B cell (primary cell): ENCODE results near the gene CA9. TPM values are rescaled to one million over a fixed set of nuclear protein-coding genes. Genes with fewer than 3 reads are reported as not detected.

Source experiments
- ATAC-seq: fragments of 200-7000 bp; cut with Tn5 transposase; one replicate; pipeline ENCODE4 v1.10.0; 2021; ENCODE audit warnings: low read depth, mild to moderate bottlenecking, moderate number of reproducible peaks, moderate library complexity
- CTCF ChIA-PET: fragments of 350-600 bp; sonication (Branson Sonifier 250); formaldehyde crosslinking; loops from one replicate; lab custom pipeline; 2021; ENCODE audit warnings: antibody characterized with exemption, inconsistent platforms; lab: Charles Lee
- POLR2A ChIA-PET: fragments of 350-600 bp; sonication (Branson Sonifier 250); formaldehyde crosslinking; loops from one replicate; lab custom pipeline; 2021; ENCODE audit warnings: antibody characterized with exemption; lab: Charles Lee
- DNase-seq: peaks from one replicate; pipeline ENCODE4 v3.0.0; 2013
- H2AFZ ChIP-seq: 2 replicates; pipeline ENCODE4 v1.6.1; 2012; ENCODE audit warnings: mild to moderate bottlenecking, low read depth, low read length; ENCODE audit not compliant: insufficient read depth, poor library complexity, severe bottlenecking
- H3K27ac ChIP-seq, 2 donors: 1 replicate in 1 of 2; 2 replicates in 1 of 2; pipeline ENCODE4 v1.5.1; 2012 to 2013; ENCODE audit warnings: low read length in 2 of 2, mild to moderate bottlenecking in 2 of 2, moderate library complexity in 1 of 2
- H3K27me3 ChIP-seq, 4 experiments: fragments of 200-600 bp in 1 of 4; sonication (generic) in 1 of 4; replicated peaks in 1 of 4; 1 replicate in 2 of 4; 2 replicates in 2 of 4; pipeline versions ENCODE4 v1.6.1 to v1.7.0; 2013 to 2016; ENCODE audit warnings: low read length in 3 of 4, mild to moderate bottlenecking in 2 of 4, mixed read lengths in 1 of 4, moderate library complexity in 1 of 4; ENCODE audit not compliant: insufficient read depth in 4 of 4, control insufficient read depth in 3 of 4; ENCODE audit errors: control extremely low read depth in 1 of 4
- H3K36me3 ChIP-seq, 2 experiments: replicated peaks in 1 of 2; 1 replicate in 1 of 2; 2 replicates in 1 of 2; pipeline versions ENCODE4 v1.6.1 to v1.7.1; 2013; ENCODE audit warnings: low read length in 1 of 2; ENCODE audit not compliant: insufficient read depth in 2 of 2, control insufficient read depth in 1 of 2; ENCODE audit errors: control extremely low read depth in 1 of 2, extremely low read depth in 1 of 2
- H3K4me1 ChIP-seq, 2 donors: fragments of 200-600 bp in 1 of 2; sonication (generic) in 1 of 2; 1 replicate in 1 of 2; 2 replicates in 1 of 2; pipeline versions ENCODE4 v1.5.1 to v1.6.1; 2013 to 2017; ENCODE audit warnings: low read length in 2 of 2; ENCODE audit not compliant: control insufficient read depth in 2 of 2, insufficient read depth in 2 of 2
- H3K4me2 ChIP-seq: replicated peaks from 2 replicates; pipeline ENCODE3; 2012; ENCODE audit warnings: mild to moderate bottlenecking, low read depth, low read length; ENCODE audit not compliant: poor library complexity, severe bottlenecking
- H3K4me3 ChIP-seq, 5 experiments: fragments of 200-600 bp in 1 of 5; sonication (generic) in 1 of 5; 1 replicate in 3 of 5; 2 replicates in 2 of 5; pipeline versions ENCODE4 v1.5.1 to v1.7.0; 2011 to 2016; ENCODE audit warnings: low read length in 4 of 5, mild to moderate bottlenecking in 4 of 5, low read depth in 2 of 5, control low read depth in 1 of 5, moderate library complexity in 1 of 5; ENCODE audit not compliant: insufficient read depth in 1 of 5; ENCODE audit errors: control extremely low read depth in 1 of 5, extremely low read depth in 1 of 5
- H3K79me2 ChIP-seq: fragments of 200-600 bp; sonication (generic); one replicate; pipeline ENCODE4 v1.6.0; 2016; ENCODE audit warnings: low read length; ENCODE audit not compliant: control insufficient read depth, insufficient read depth
- H3K9ac ChIP-seq: fragments of 200-600 bp; sonication (generic); 2 replicates; pipeline ENCODE4 v1.6.1; 2017; ENCODE audit warnings: mild to moderate bottlenecking, low read length, moderate library complexity
- H3K9me3 ChIP-seq, 3 donors: one replicate each; pipeline versions ENCODE4 v1.6.1 to v1.7.1; 2013; ENCODE audit warnings: low read length in 2 of 3; ENCODE audit not compliant: control insufficient read depth in 2 of 3, insufficient read depth in 1 of 3; ENCODE audit errors: control extremely low read depth in 1 of 3
- H4K20me1 ChIP-seq: 2 replicates; pipeline ENCODE4 v1.6.0; 2012; ENCODE audit warnings: mild to moderate bottlenecking, low read length; ENCODE audit not compliant: insufficient read depth, control insufficient read depth, poor library complexity, severe bottlenecking
- H3K27ac Mint-ChIP-seq: one replicate; pipeline ENCODE4 v1.8.0; 2021; ENCODE audit warnings: mixed read lengths
- H3K27me3 Mint-ChIP-seq: one replicate; pipeline ENCODE4 v1.8.0; 2021; ENCODE audit warnings: mixed read lengths
- H3K4me1 Mint-ChIP-seq: one replicate; pipeline ENCODE4 v1.8.0; 2021; ENCODE audit warnings: mixed read lengths
- H3K4me3 Mint-ChIP-seq: one replicate; pipeline ENCODE4 v1.8.0; 2021; ENCODE audit warnings: mixed read lengths
- H3K9me3 Mint-ChIP-seq: one replicate; pipeline ENCODE4 v1.8.0; 2022; ENCODE audit warnings: mixed read lengths; ENCODE audit not compliant: insufficient read depth
- EZH2 ChIP-seq: IDR thresholded peaks from 2 replicates; pipeline ENCODE4 v1.6.1; 2012; ENCODE audit warnings: borderline replicate concordance, low read depth, mild to moderate bottlenecking, moderate library complexity, low read length; ENCODE audit not compliant: insufficient read depth, poor library complexity, severe bottlenecking
- WGBS: methylation state at CpG from one replicate; pipeline ENCODE4 v1.1.5; 2013; ENCODE audit warnings: missing lambda C conversion rate; ENCODE audit not compliant: insufficient coverage; 5-methylcytosine and 5-hydroxymethylcytosine counted together
- intact Hi-C: fragments of 100-400 bp; cut with micrococcal nuclease; formaldehyde crosslinking; loops from one replicate; pipeline ENCODE4 v1.10.0; 2022
- polyA plus RNA-seq: library from polyadenylated mRNA; depleted of rRNA; stranded (reverse); fragments of >200 nt; gene quantifications from 2 replicates; pipeline ENCODE4 v1.2.3, GENCODE V29; 2012
- total RNA-seq, 2 donors: library from RNA; stranded (reverse); fragments of 120-200 nt in 1 of 2; gene quantifications; 1 replicate in 1 of 2; 2 replicates in 1 of 2; pipeline versions ENCODE4 v1.2.3 to v1.2.4, GENCODE V29; 2013 to 2022
- TF ChIP-seq, protein P1 (sequence below): fragments of 200-600 bp; IDR thresholded peaks from one replicate; pipeline ENCODE4 v1.8.0; 2022; ENCODE audit warnings: antibody characterized with exemption, mild to moderate bottlenecking

Gene CA9
- total and polyA plus RNA-seq, 2 donors (not counting 1 experiment from before 2014, with no cell fraction given) = not detected

DNA sequence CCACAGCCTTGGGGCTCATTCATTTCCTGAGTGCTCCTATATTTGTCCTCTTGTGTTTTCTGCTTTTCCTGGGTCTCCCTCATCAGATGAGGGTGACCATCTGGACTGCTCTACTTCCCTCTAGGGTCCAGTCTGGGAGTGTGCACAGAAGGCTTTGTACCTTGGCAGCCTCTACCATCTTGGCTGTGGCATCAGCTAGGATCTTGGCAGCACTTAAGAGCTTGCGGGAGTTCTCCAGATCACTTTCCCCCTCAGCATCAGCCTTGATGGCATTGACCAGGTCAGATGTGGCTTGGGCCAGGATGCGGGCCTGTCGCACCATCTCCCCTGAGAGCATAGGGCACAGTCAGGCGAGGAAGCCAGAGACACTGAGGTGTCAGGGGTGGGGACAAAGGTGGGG is 42.5 kb downstream of the CA9 start:
- H3K79me2 ChIP-seq = peaks cover 40% of the 10 kb centered on the region
- ChIA-PET POLR2A (interaction anchor here (0.7 kb wide), 2 partner anchors 31 to 40 kb away, joined by 5 to 6 read pairs; no protein-coding TSS in a partner anchor), CTCF (interaction anchor here (1.3 to 20.4 kb wide), 4 partner anchors 15 to 66 kb away, joined by 3 to 195 read pairs (median 4); partner anchors contain the start of genes CCDC107, RMRP and TPM2)
- peaks cover 16 to 24% of the 10 kb centered on the region in 2 donors for H3K4me1 ChIP-seq
- intact Hi-C loops = no loop called here
- no peak overlapping the region for H3K4me3 ChIP-seq
- H3K27ac ChIP-seq = no peak overlapping the region
- ATAC-seq (no peak), DNase-seq (no peak)
- no peaks in the 10 kb centered on the region for H3K27me3 ChIP-seq
- no peak for TF ChIP-seq EZH2
- TF ChIP-seq, protein P1, sequence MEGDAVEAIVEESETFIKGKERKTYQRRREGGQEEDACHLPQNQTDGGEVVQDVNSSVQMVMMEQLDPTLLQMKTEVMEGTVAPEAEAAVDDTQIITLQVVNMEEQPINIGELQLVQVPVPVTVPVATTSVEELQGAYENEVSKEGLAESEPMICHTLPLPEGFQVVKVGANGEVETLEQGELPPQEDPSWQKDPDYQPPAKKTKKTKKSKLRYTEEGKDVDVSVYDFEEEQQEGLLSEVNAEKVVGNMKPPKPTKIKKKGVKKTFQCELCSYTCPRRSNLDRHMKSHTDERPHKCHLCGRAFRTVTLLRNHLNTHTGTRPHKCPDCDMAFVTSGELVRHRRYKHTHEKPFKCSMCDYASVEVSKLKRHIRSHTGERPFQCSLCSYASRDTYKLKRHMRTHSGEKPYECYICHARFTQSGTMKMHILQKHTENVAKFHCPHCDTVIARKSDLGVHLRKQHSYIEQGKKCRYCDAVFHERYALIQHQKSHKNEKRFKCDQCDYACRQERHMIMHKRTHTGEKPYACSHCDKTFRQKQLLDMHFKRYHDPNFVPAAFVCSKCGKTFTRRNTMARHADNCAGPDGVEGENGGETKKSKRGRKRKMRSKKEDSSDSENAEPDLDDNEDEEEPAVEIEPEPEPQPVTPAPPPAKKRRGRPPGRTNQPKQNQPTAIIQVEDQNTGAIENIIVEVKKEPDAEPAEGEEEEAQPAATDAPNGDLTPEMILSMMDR = no peak
- Mint-ChIP-seq H3K9me3 (no peaks in the 10 kb centered on the region), H3K4me3 (no peak overlapping the region), H3K4me1 (peaks cover 26% of the 10 kb centered on the region), H3K27me3 (no peaks in the 10 kb centered on the region), H3K27ac (peak overlapping the region; percentile 65)
- peaks cover 36% of the 10 kb centered on the region for H4K20me1 ChIP-seq
- H3K9me3 ChIP-seq = no peaks in the 10 kb centered on the region
- no peak overlapping the region for H2AFZ ChIP-seq
- WGBS = 64% methylated on average over 3 of the region's 4 CpGs
- peaks cover 8 to 96% of the 10 kb centered on the region in 2 experiments for H3K36me3 ChIP-seq
- H3K4me2 ChIP-seq = no peak overlapping the region
- no peak overlapping the region for H3K9ac ChIP-seq

DNA sequence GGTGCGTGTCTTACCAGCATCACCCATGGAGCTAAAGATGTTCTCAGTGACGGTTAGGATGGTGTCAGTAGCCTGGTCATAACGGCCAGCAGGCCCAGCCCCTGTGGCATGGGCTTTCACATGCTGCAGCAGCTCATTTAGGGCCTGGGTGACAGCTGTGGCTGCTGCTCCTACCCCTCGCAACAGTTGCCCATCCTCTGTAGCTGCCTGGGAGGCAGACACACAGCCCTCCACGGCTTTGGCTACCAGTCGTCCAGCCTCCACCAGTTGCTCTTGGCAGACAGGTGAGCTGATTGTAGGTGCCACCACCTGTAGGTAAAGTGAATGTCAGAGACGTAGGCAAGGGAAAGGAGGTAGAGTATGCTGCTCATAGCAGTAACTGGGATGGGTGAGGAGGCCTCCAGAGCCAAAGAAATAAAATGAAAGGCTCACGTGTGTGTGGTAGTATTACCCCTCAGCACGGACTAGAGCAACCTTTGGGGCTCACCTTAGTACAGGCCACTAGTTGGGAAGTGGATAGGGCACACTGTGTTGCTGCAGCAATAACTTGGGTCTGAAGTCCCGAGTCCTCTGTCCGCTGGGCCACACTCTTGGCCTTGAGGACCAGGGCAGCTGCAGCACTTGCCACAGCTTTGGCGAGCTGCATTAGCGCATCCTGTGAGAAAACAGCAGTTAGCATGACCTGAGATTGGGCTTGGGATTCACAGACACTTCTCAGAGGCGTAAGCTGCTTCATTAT is 43.6 kb downstream of the CA9 start:
- H3K36me3 ChIP-seq = peaks cover 15 to 96% of the 10 kb centered on the region in 2 experiments
- CTCF ChIA-PET = interaction anchor here (1.1 to 20.4 kb wide), 11 partner anchors 14 to 109 kb away, joined by 3 to 195 read pairs (median 4); partner anchors contain the start of genes CCDC107, RMRP and TPM2
- no peaks in the 10 kb centered on the region for H3K9me3 ChIP-seq
- H3K27ac ChIP-seq = no peak overlapping the region
- no peaks in the 10 kb centered on the region for H3K27me3 ChIP-seq
- H3K79me2 ChIP-seq = peaks cover 33% of the 10 kb centered on the region
- DNase-seq = no peak
- peaks cover 36% of the 10 kb centered on the region for H4K20me1 ChIP-seq
- ATAC-seq = no peak
- POLR2A ChIA-PET = interaction anchor here (3.5 kb wide), 1 partner anchor 14 kb away, joined by 21 read pairs; the partner anchor contains the start of genes CREB3 and TLN1
- H3K27me3 Mint-ChIP-seq = no peaks in the 10 kb centered on the region
- no peak overlapping the region for H3K4me3 ChIP-seq
- intact Hi-C loops = no loop called here
- peaks cover 26% of the 10 kb centered on the region for H3K4me1 Mint-ChIP-seq
- peaks cover 16 to 24% of the 10 kb centered on the region in 2 donors for H3K4me1 ChIP-seq
- no peaks in the 10 kb centered on the region for H3K9me3 Mint-ChIP-seq
- no peak overlapping the region for H3K4me3 Mint-ChIP-seq
- peak overlapping the region; percentile 53 for H3K27ac Mint-ChIP-seq
- 98% methylated on average over 13 of the region's 14 CpGs for WGBS
- TF ChIP-seq, protein P1 = no peak
- no peak for TF ChIP-seq EZH2
- no peak overlapping the region for H3K4me2 ChIP-seq
- no peak overlapping the region for H2AFZ ChIP-seq
- H3K9ac ChIP-seq = no peak overlapping the region
